Parathyroid adenoma (tissue), 2 donors: ENCODE measurements around the gene PRICKLE2.

ENCODE experiments used
- H2AFZ ChIP-seq: fragments of 300-600 bp; sonication (generic); one replicate; pipeline ENCODE4 v1.7.0; 2017; ENCODE audit warnings: antibody characterized with exemption, mild to moderate bottlenecking
- H3K27ac ChIP-seq: fragments of 300-600 bp; sonication (generic); one replicate; pipeline ENCODE4 v1.7.0; 2017
- H3K27me3 ChIP-seq: fragments of 300-600 bp; sonication (generic); one replicate; pipeline ENCODE4 v1.7.0; 2017; ENCODE audit warnings: low read length; ENCODE audit not compliant: control insufficient read depth, insufficient read depth
- H3K36me3 ChIP-seq: fragments of 300-600 bp; sonication (generic); one replicate; pipeline ENCODE4 v1.7.0; 2017; ENCODE audit warnings: low read length; ENCODE audit not compliant: control insufficient read depth, insufficient read depth
- H3K4me1 ChIP-seq: fragments of 300-600 bp; sonication (generic); one replicate; pipeline ENCODE4 v1.7.0; 2017; ENCODE audit warnings: control low read depth
- H3K4me2 ChIP-seq: fragments of 300-600 bp; sonication (generic); one replicate; pipeline ENCODE4 v1.7.0; 2017; ENCODE audit warnings: low read length
- H3K4me3 ChIP-seq: fragments of 300-600 bp; sonication (generic); one replicate; pipeline ENCODE4 v1.7.0; 2017; ENCODE audit warnings: low read depth, low read length
- H3K79me2 ChIP-seq: fragments of 300-600 bp; sonication (generic); one replicate; pipeline ENCODE4 v1.7.0; 2017; ENCODE audit warnings: control low read depth
- H3K9ac ChIP-seq: fragments of 300-600 bp; sonication (generic); one replicate; pipeline ENCODE4 v1.7.0; 2017; ENCODE audit warnings: mild to moderate bottlenecking
- H3K9me3 ChIP-seq: fragments of 300-600 bp; sonication (generic); one replicate; pipeline ENCODE4 v1.7.0; 2017; ENCODE audit warnings: low read length; ENCODE audit not compliant: control insufficient read depth
- TF ChIP-seq, protein P1 (sequence below): fragments of 300-600 bp; sonication (generic); IDR thresholded peaks from one replicate; pipeline ENCODE4 v1.7.0; 2017; ENCODE audit warnings: antibody characterized with exemption, mild to moderate bottlenecking
- donor health status: primary hyperparathyroidism.

The PRICKLE2 gene

DNA sequence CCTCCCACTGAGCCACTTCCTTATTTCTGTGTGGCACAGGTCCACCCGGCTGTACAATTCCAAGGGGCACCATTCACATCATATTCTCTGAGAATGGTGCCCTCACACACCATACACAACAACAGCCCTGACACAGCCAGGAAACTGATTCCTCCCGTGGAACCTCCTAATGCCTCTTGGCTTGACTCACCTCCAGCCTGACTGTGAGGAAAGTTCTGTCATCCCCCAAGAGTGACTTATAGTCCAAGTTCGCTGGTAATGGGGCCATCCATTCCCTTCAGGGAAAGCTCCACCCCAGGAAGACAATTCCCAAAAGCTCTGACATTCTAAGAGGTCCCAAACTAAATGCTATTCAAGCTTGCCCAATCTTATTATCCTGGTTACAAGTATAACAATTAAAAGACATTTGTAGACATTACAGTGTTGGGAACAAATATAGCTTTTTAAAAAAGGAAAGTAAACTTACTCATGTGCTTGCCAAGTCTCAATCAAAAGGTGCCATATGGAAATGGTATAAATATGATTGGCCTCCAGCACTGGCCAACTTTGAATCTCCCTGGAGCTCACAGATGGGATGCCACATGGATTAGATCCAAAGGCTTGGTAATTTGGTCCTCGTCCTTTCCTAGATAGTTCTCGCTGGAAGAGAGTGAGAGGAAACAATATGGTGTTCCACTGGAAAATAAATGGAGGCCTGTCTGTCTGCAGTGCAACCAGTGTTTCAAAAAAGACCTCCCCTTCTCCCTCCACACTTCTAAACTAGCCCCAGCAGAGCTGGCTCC, 145.7 kb downstream of the PRICKLE2 start:
- Histone ChIP-seq H3K27me3 (no peaks in the 10 kb centered on the region), H3K4me1 (no peaks in the 10 kb centered on the region), H3K9me3 (no peaks in the 10 kb centered on the region), H3K9ac (no peak overlapping the region), H3K4me2 (no peak overlapping the region), H3K27ac (no peak overlapping the region), H3K4me3 (no peak overlapping the region), H3K36me3 (no peaks in the 10 kb centered on the region), H3K79me2 (no peaks in the 10 kb centered on the region), H2AFZ (no peak overlapping the region)
- TF ChIP-seq, protein P1, sequence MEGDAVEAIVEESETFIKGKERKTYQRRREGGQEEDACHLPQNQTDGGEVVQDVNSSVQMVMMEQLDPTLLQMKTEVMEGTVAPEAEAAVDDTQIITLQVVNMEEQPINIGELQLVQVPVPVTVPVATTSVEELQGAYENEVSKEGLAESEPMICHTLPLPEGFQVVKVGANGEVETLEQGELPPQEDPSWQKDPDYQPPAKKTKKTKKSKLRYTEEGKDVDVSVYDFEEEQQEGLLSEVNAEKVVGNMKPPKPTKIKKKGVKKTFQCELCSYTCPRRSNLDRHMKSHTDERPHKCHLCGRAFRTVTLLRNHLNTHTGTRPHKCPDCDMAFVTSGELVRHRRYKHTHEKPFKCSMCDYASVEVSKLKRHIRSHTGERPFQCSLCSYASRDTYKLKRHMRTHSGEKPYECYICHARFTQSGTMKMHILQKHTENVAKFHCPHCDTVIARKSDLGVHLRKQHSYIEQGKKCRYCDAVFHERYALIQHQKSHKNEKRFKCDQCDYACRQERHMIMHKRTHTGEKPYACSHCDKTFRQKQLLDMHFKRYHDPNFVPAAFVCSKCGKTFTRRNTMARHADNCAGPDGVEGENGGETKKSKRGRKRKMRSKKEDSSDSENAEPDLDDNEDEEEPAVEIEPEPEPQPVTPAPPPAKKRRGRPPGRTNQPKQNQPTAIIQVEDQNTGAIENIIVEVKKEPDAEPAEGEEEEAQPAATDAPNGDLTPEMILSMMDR = no peak

DNA sequence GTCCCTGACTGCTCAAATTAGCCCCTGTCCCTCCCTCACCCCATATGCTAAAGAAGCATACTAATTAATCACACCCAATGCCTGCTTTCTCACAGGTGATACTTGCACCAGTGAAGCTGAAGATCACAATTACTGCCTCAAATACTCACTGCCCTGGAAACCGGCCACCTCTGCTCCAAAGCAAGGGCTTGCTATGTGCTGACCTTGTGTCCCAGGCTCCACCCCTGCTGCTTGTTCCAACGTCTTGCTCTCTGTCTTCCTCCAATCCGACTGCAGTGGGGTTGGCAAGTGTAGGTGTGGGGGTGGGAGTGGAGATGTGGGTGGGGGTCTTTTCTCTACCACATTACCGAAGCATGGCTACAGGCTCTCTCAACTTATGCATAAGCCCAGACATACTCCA, 146.3 kb downstream of the PRICKLE2 start:
- no peak overlapping the region for H3K4me3 ChIP-seq
- H3K36me3 ChIP-seq = no peaks in the 10 kb centered on the region
- H3K9ac ChIP-seq = no peak overlapping the region
- no peaks in the 10 kb centered on the region for H3K4me1 ChIP-seq
- H3K27me3 ChIP-seq = no peaks in the 10 kb centered on the region
- no peaks in the 10 kb centered on the region for H3K79me2 ChIP-seq
- TF ChIP-seq, protein P1 = no peak
- no peak overlapping the region for H3K4me2 ChIP-seq
- no peak overlapping the region for H3K27ac ChIP-seq
- H2AFZ ChIP-seq = no peak overlapping the region
- H3K9me3 ChIP-seq = no peaks in the 10 kb centered on the region

DNA sequence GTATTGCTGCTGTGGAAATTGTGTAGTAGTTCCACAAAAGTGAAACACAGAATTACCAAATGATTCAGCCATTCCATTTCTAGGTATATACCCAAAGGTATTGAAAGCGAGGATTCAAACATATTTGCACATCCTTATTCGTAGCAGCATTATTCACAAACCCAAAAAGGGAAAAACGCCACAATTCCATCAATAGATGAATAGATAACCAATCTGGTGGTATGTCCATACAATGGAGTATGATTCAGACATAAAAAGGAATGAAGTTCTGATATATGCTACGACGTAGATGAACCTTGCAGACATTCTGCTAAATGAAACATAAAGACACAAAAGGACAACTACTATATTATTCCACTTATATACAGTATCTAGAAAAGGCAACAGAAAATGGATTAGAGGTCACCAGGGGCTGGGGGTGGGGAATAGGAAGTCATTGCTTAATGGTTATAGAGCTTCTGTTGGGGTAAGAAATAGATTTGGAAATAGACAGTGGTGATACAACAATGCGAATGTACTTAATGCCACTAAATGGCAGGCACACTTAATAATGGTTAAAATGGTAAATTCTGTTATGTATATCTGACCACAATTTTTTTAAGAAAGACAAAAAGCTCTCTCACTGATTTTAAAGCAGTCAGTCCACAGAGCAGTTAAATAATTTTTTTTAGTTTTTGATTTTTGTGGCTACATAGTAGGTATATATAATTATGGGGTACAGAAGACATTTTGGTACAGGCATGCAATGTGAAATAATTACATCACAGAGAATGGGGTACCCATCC, 150.2 kb downstream of the PRICKLE2 start:
- no peak overlapping the region for H3K27ac ChIP-seq
- no peaks in the 10 kb centered on the region for H3K36me3 ChIP-seq
- no peak overlapping the region for H3K9ac ChIP-seq
- no peaks in the 10 kb centered on the region for H3K27me3 ChIP-seq
- no peak overlapping the region for H3K4me3 ChIP-seq
- no peaks in the 10 kb centered on the region for H3K4me1 ChIP-seq
- no peaks in the 10 kb centered on the region for H3K79me2 ChIP-seq
- no peak overlapping the region for H3K4me2 ChIP-seq
- H2AFZ ChIP-seq = no peak overlapping the region
- TF ChIP-seq, protein P1 = no peak
- no peaks in the 10 kb centered on the region for H3K9me3 ChIP-seq

DNA sequence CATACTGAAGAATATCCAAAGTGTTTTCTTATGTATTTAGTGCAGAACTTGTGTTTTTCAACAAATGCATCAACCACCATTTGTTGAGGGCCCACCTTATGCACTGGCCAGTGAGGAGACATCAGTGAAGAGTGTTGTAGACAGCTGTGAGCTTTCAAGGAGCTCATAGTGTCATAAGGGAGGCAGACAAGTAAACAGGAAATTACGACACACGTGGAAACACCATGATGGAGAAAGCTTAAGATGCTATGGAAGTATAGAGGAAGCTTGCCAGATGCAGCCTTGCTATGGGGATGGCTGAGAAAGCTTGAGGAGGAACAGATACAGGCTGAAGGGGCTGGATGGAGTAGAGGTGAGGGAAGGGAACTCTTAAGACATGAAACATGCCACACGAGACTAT, 151.2 kb downstream of the PRICKLE2 start:
- Histone ChIP-seq H3K27ac (no peak overlapping the region), H3K9ac (no peak overlapping the region), H3K4me3 (no peak overlapping the region), H3K36me3 (no peaks in the 10 kb centered on the region), H3K4me2 (peak overlapping the region; percentile 0), H3K4me1 (no peaks in the 10 kb centered on the region), H3K9me3 (no peaks in the 10 kb centered on the region), H3K79me2 (no peaks in the 10 kb centered on the region), H2AFZ (no peak overlapping the region), H3K27me3 (no peaks in the 10 kb centered on the region)
- TF ChIP-seq, protein P1 = no peak
